ENCODE data around the gene RTKN. TPM values are rescaled to one million over a fixed set of nuclear protein-coding genes. Genes with fewer than 3 reads are reported as not detected.

RTKN gene
- total and polyA plus RNA-seq, 12 donors, result 7.4 to 35.6 (median 14.1) TPM

- 1 to 3% (median 2%) methylated on average over 17 to 62 of the region's 62 CpGs for WGBS, 4 donors
- peak overlapping the region in 4 of 5 donors; percentile 64 to 92 (median 86) for H3K27ac ChIP-seq
- no peaks in the 10 kb centered on the region for H3K36me3 ChIP-seq (replicated peaks in 1 of 2)
- H3K4me3 ChIP-seq, result peak overlapping the region in 3 of 4 donors; percentile 2 to 85 (median 78)
- intact Hi-C loops (cut with DNase I), result loop anchor here (10.0 kb wide), 2 partner anchors 57 to 137 kb away; no protein-coding TSS in a partner anchor
- H3K4me1 ChIP-seq (replicated peaks in 1 of 2), result peaks cover 20 to 40% of the 10 kb centered on the region in 2 donors
- no peaks in the 10 kb centered on the region for H3K27me3 ChIP-seq
- peak; percentile 89 to 95 (median 93) for DNase-seq
- TF ChIP-seq POLR2A (IDR thresholded peaks at IDR 0.05), result peak in 1 of 2 donors; percentile 37
- TF ChIP-seq CTCF (IDR thresholded peaks at IDR 0.05), result peak; percentile 91 to 98 (median 94)
- no peaks in the 10 kb centered on the region for H3K9me3 ChIP-seq (replicated peaks in 1 of 3)
Measured at GRCh38 chr2:74391580-74392448, 49.9 kb downstream of the RTKN start.

- DNase-seq, result peak in 2 of 7 donors; percentile 24 to 39
- peak overlapping the region in 3 of 5 donors; percentile 84 to 92 (median 88) for H3K27ac ChIP-seq
- 0 to 1% (median 0%) methylated on average over 3 to 11 of the region's 11 CpGs for WGBS, 4 donors
- H3K36me3 ChIP-seq (replicated peaks in 1 of 2), result no peaks in the 10 kb centered on the region
- intact Hi-C loops (cut with DNase I), result loop anchor here (10.0 kb wide), 2 partner anchors 56 to 136 kb away; no protein-coding TSS in a partner anchor
- peak overlapping the region in 3 of 4 donors; percentile 2 to 85 (median 78) for H3K4me3 ChIP-seq
- H3K27me3 ChIP-seq, result no peaks in the 10 kb centered on the region
- no peaks in the 10 kb centered on the region for H3K9me3 ChIP-seq (replicated peaks in 1 of 3)
- H3K4me1 ChIP-seq (replicated peaks in 1 of 2), result peaks cover 20 to 43% of the 10 kb centered on the region in 2 donors
- no peak for TF ChIP-seq POLR2A (IDR thresholded peaks at IDR 0.05)
- no peak for TF ChIP-seq CTCF (IDR thresholded peaks at IDR 0.05)
Measured at GRCh38 chr2:74391209-74391579, 50.5 kb downstream of the RTKN start.

GRCh38 chr2:74390606-74391005 is 51.1 kb downstream of the RTKN start:
- peaks cover 20 to 47% of the 10 kb centered on the region in 2 donors for H3K4me1 ChIP-seq (replicated peaks in 1 of 2)
- no peak for DNase-seq
- 56 to 73% (median 68%) methylated on average over 5 of the region's 5 CpGs for WGBS, 4 donors
- H3K27me3 ChIP-seq, result no peaks in the 10 kb centered on the region
- intact Hi-C loops (cut with DNase I), result loop anchor here (10.0 kb wide), 2 partner anchors 56 to 136 kb away; no protein-coding TSS in a partner anchor
- peak overlapping the region in 1 of 5 donors; percentile 88 for H3K27ac ChIP-seq
- no peaks in the 10 kb centered on the region for H3K9me3 ChIP-seq (replicated peaks in 1 of 3)
- peak overlapping the region in 1 of 4 donors; percentile 85 for H3K4me3 ChIP-seq
- peaks cover 0 to under 1% of the 10 kb centered on the region in 2 donors for H3K36me3 ChIP-seq (replicated peaks in 1 of 2)
- TF ChIP-seq POLR2A (IDR thresholded peaks at IDR 0.05), result no peak
- TF ChIP-seq CTCF (IDR thresholded peaks at IDR 0.05), result no peak

GRCh38 chr2:74387346-74387745 is 54.4 kb downstream of the RTKN start:
- intact Hi-C loops (cut with DNase I), result no loop called here
- Histone ChIP-seq H3K9me3 (replicated peaks in 1 of 3) (no peaks in the 10 kb centered on the region), H3K4me3 (no peak overlapping the region), H3K27me3 (no peaks in the 10 kb centered on the region), H3K4me1 (replicated peaks in 1 of 2) (peaks cover 20 to 66% of the 10 kb centered on the region in 2 donors), H3K27ac (peak overlapping the region in 2 of 5 donors; percentile 68 to 74), H3K36me3 (replicated peaks in 1 of 2) (peaks cover 0 to 5% of the 10 kb centered on the region in 2 donors)
- no peak for TF ChIP-seq CTCF (IDR thresholded peaks at IDR 0.05)
- TF ChIP-seq POLR2A (IDR thresholded peaks at IDR 0.05), result no peak
- 49 to 71% (median 66%) methylated on average over 1 of the region's 1 CpG for WGBS, 4 donors
- DNase-seq, result no peak

All from adrenal gland (tissue), 12 donors.